Muscle of arm (tissue), 12 donors: Measurements from ENCODE around the gene ABCF1. TPM values are rescaled to one million over a fixed set of nuclear protein-coding genes. Genes with fewer than 3 reads are reported as not detected.

ENCODE experiments used
- DNase-seq: peaks from one replicate; pipeline ENCODE4 v3.0.0-alpha.2; 2013
- polyA plus RNA-seq, 12 donors: library from polyadenylated mRNA; unstranded; fragments of 120-200 nt; gene quantifications; one replicate each; pipeline ENCODE4 v1.2.1, GENCODE V29; 2013; ENCODE audit not compliant: insufficient read length in 12 of 12

ABCF1 gene
- polyA plus RNA-seq, 12 donors: 42.1 to 69.0 (median 47.1) TPM; not detected in 1

GRCh38 chr6:30619561-30619960 lies 48.3 kb downstream of the ABCF1 start:
- no peak for DNase-seq

GRCh38 chr6:30625511-30625910 lies 54.3 kb downstream of the ABCF1 start:
- no peak for DNase-seq

DNA sequence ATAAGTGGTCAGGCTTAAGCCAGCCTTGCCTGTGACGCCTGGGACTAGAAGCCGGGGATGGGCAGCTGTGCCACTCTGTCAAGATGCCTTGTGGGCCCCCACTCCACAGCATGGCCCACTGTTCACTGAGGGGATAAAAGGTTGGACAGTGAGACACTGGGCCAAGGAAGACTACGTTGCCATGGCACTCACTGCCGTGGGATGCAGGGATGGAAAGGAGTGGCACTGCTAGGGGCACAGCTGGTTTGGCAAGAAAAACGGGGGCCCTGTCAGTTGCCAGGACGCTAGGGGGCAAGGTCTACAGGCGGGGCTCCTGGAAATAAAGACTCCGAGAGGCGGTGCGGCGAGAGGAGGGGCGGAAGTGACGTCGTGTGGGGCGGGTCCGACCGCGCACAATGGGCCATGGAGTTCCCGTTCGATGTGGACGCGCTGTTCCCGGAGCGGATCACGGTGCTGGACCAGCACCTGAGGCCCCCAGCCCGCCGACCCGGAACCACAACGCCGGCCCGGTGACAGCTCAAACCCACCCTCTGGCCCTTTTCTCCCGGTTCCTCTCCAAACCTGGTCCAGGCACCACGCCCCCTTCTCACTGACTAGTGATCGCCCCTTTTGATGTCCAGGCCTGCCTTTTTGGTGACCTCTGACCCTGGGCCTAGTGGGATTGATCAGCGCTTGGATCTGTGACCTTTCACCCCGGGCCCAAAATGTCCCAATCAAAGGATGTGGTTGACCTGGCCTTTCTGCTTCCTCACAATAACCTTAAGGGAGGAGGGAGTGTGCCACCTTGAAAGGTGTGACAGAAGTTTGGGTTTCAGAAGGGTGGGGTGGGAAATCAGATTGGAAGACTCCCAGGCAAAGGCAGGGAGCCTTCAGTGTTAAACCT lies 55.5 kb downstream of the ABCF1 start, which contains the start of gene ATAT1:
Gene ATAT1, plus strand, starts transcription at position 391 of the 883 bp plus-strand sequence.
- DNase-seq: peak; percentile 92

DNA sequence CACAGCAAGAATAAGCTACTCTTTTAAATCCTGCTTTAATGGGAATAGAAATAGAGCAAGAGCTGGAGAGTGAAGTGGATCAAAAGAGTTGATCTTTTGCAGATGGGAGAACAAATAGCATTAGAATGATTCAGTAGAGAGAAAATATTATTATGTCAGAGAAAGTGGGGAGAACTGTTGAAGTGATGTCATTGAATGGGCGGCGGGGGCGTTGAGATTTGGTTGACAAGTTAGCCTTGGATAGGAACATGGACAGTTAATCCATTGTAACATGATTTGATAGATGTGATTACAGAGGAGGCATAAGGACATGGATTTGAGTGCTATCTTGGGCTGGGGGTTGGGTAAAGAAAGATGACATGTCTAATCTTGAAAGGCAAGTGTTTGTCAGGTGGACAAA lies 64.6 kb downstream of the ABCF1 start:
- no peak for DNase-seq

GRCh38 chr6:30640481-30640880 lies 69.2 kb downstream of the ABCF1 start:
- DNase-seq: no peak

GRCh38 chr6:30641048-30641447 lies 69.8 kb downstream of the ABCF1 start:
- no peak for DNase-seq

Other genes starting within 250 kb of the ABCF1 start
- 10 to 100 TPM in 1 of 12 donors, 1 to 10 TPM in 10, not detected in 1; 6.0 to 11.8 (median 7.5) TPM for gene TRIM39, start 244.5 kb upstream of the ABCF1 start, polyA plus RNA-seq
- 10 to 100 TPM in 11 of 12 donors, not detected in 1; 13.3 to 40.3 (median 16.1) TPM for gene RPP21, start 226.3 kb upstream of the ABCF1 start, polyA plus RNA-seq
- 100 to 1,000 TPM in 1 of 12 donors, 10 to 100 TPM in 10, not detected in 1; 62.2 to 109 (median 76.8) TPM for gene HLA-E, start 81.9 kb upstream of the ABCF1 start, polyA plus RNA-seq
- gene GNL1, start 15.0 kb upstream of the ABCF1 start, polyA plus RNA-seq: 10 to 100 TPM in 11 of 12 donors, not detected in 1; 41.0 to 65.4 (median 51.1) TPM
- 10 to 100 TPM in 11 of 12 donors, not detected in 1; 14.5 to 33.7 (median 22.0) TPM for gene PRR3, start 14.1 kb upstream of the ABCF1 start, polyA plus RNA-seq
- gene PPP1R10, start 45.8 kb downstream of the ABCF1 start, polyA plus RNA-seq: 10 to 100 TPM in 11 of 12 donors, not detected in 1; 26.4 to 71.5 (median 31.8) TPM
- gene MRPS18B, start 46.4 kb downstream of the ABCF1 start, polyA plus RNA-seq: 10 to 100 TPM in 11 of 12 donors, not detected in 1; 40.6 to 60.2 (median 51.1) TPM
- 10 to 100 TPM in 11 of 12 donors, not detected in 1; 16.0 to 52.5 (median 19.8) TPM for gene ATAT1, start 55.4 kb downstream of the ABCF1 start, polyA plus RNA-seq
- gene C6orf136, start 75.7 kb downstream of the ABCF1 start, polyA plus RNA-seq: 10 to 100 TPM in 10 of 12 donors, 1 to 10 TPM in 1, not detected in 1; 8.4 to 75.6 (median 15.7) TPM
- 10 to 100 TPM in 11 of 12 donors, not detected in 1; 20.7 to 33.4 (median 22.6) TPM for gene DHX16, start 101.6 kb downstream of the ABCF1 start, polyA plus RNA-seq
- gene PPP1R18, start 115.2 kb downstream of the ABCF1 start, polyA plus RNA-seq: 10 to 100 TPM in 11 of 12 donors, not detected in 1; 37.4 to 65.9 (median 41.1) TPM
- gene NRM, start 119.5 kb downstream of the ABCF1 start, polyA plus RNA-seq: 10 to 100 TPM in 11 of 12 donors, not detected in 1; 32.1 to 50.3 (median 38.9) TPM
- gene MDC1, start 145.8 kb downstream of the ABCF1 start, polyA plus RNA-seq: 10 to 100 TPM; 19.5 to 54.6 (median 26.0) TPM
- 1,000 to 10,000 TPM in 2 of 12 donors, 100 to 1,000 TPM in 10; 374 to 1,081 (median 842) TPM for gene TUBB, start 148.9 kb downstream of the ABCF1 start, polyA plus RNA-seq
- gene FLOT1, start 171.2 kb downstream of the ABCF1 start, polyA plus RNA-seq: 100 to 1,000 TPM in 7 of 12 donors, 10 to 100 TPM in 4, not detected in 1; 92.8 to 121 (median 107) TPM
- 10 to 100 TPM in 7 of 12 donors, 1 to 10 TPM in 4, not detected in 1; 7.2 to 18.7 (median 11.0) TPM for gene IER3, start 173.1 kb downstream of the ABCF1 start, polyA plus RNA-seq